HG02798 (cell line): ENCODE data around the gene ADM.

Source experiments
- ATAC-seq: cut with Tn5 transposase; IDR thresholded peaks from one replicate; pipeline ENCODE4 v1.9.1; 2021; ENCODE audit warnings: mild to moderate bottlenecking; ENCODE audit not compliant: unreplicated experiment, poor library complexity

ADM gene

DNA sequence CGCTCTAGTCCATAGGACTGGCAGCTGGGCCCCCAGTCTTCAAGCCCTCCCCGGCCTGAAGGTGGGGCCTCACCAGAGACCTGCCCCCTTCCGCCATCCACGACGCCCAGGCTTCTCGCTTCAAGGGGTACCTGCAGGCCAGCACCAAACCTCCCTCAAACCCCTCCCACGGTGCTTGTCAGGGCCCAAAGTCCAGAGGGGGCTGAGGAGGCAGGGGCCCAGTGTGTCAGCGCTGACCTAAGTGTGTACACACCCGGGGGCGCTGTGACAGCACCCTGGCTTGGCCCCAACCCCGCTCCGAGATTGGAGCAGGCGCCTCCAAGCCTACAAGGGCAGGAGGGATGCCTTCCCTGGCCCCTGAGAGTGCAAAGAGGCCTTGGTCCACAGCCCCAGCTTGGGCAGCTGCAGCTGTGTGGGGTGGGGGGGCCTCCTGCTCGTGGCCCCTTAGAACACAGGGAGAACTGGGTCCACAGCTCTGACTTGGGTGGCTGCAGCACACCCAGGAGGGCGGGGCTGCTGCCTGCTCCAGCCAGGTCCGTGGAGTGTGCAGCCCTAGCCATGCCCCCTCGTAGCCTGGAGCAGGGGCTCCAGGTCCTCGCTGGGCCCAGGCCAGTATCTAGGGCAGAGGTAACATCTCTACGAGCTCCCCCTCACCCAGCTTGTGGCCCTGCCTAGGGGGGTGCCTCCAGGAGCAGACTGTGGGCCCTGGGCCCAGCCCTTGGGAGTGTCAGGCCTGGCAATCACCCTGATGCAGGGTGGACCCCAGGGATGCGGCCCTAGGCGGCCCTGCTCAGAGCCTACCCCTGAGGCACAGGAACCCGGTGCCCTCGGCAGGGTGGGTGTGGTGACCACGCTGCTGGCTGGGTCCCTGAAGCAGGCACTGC is 15.8 kb upstream of the ADM start:
- no peak for ATAC-seq

DNA sequence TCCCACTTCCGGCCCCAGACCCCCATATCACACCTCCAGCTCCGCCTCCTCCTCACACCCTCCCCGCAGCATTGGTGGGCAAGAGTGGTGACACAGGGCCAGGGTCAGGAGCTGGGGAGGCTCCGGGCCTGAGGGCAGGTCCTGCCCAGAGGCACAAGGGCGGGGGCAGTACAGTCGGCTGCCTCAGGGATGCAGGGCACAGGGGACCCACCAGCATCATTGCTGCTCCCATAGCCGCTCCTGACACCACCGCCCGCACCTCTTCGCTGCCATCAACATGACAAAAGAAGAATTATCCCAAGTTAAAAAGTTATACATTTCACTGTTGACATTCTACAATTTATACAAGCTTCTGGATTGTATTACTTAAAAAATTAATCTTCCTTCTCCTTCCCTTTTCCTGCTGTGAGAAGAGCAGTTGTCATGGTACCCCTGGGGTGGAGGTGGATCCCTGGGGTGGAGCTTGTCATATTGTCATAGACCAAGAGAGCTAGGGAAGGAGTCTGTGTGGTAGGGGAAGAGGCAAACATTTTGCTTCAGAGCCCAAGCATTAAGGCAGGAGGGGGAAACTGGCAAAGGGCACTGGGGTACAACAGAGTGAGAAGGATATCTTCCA is 15.0 kb upstream of the ADM start:
- ATAC-seq, result no peak

DNA sequence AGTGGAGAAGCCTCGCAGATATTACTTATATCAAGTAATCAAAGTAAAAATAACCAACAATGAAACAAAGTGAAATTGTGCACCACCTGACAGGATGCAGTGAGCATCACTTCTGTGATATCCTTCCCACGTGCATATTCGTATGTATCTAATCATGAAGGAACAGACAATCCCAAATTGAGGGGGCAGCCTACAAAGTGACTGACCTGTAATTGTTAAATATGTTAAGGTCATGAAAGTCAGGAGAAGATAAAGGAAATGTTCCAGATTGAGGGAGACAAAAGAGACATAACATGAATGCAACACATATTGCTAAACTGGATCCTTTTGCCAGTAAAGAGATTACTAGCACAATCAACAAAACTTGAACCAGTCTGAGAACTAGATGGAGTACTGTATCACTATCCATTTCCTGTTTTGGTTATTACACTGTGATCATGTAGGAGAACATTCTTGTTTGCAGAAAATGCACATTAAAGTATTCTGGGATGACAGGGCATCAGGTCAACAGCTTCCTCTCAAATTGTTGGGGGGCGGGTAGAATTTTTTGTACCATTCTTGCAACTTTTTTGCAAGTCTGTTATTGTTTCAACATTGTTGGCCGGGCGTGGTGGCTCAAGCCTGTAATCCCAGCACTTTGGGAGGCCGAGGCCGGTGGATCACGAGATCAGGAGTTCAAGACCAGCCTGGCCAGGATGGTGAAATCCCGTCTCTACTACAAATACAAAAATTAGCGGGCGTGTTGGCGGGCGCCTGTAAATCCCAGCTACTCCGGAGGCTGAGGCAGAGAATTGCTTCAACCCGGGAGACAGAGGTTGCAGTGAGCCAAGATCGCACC is 12.9 kb upstream of the ADM start:
- ATAC-seq, result no peak

DNA sequence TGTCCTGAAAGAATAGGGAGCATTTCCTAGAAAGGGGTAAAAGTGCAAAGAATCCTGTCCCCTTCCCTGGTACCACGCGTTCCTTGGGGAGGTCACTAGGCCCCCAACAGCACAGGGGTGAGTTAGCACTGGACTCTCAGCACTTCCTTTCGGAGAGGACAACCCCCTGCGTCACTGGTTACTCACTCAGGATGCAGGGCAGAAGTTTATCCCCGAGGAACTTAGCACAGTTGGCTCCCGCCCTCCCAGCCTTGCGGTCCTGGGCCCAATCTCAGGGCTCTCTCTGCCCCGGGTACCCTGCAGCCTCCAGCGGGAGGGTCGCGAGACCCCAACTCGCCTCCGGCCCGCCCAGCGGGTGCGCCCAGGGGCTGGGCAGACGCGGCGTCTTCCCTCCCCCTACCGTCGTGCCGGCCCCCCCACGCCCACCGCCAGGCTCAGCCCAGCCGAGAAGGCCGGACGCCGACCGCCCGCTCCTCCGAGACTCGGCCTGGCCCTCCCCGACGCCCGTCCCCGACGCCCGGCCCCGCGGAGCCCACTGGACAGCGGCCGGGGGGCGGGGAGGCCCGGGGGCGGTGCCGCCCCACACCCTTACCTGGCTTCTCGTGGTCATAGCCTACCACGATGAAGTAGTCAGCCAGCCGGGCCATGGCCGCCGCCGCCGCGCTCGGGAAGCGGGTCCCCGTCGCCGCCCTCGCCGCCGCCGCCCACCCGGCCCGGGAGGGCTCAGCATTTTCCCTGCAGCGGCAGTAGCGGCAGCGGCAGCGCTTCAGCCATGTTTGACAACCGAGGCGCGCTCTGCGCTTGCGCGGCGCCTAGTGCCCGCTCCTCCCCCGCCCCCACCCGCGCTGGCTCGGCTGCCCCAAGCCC is 11.2 kb upstream of the ADM start, which contains the start of gene SBF2:
Gene SBF2 (minus strand): TSS at position 797 of the 867 bp plus-strand sequence. CDS start 150 bp downstream, at position 647.
- ATAC-seq, result peak; percentile 56

DNA sequence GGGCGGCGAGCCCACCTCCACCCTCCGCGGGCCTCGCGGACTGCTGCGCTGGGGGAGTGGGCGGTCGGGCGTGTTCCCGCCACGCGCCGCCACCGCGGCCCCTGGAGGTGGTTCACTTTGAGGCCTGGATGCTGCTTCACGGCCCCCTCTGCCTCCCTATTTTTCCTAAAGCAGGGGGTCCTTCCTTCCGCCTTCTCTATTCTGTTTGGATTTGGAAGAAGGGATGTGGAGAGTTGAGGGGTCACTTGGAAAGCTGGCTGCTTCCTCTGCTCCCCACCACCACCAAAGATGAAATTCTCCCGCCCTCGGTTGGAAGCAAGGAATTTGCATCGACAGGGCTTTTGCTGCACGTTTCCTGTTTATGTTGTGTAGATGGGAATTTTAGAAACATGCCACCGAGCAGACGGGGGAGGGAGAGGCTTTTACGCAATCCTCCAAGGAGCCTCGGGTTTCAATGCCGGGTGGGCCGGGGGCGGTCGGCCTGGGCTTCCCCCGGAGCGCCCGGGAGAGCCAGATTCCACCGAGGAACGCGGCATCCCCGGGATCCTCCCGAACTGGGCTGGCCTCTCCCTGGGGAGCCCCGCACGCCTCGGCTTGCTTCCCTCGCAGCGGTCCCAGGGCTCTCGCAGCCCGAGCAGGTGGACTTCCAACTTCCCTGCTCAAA is 10.5 kb upstream of the ADM start:
- ATAC-seq, result no peak

DNA sequence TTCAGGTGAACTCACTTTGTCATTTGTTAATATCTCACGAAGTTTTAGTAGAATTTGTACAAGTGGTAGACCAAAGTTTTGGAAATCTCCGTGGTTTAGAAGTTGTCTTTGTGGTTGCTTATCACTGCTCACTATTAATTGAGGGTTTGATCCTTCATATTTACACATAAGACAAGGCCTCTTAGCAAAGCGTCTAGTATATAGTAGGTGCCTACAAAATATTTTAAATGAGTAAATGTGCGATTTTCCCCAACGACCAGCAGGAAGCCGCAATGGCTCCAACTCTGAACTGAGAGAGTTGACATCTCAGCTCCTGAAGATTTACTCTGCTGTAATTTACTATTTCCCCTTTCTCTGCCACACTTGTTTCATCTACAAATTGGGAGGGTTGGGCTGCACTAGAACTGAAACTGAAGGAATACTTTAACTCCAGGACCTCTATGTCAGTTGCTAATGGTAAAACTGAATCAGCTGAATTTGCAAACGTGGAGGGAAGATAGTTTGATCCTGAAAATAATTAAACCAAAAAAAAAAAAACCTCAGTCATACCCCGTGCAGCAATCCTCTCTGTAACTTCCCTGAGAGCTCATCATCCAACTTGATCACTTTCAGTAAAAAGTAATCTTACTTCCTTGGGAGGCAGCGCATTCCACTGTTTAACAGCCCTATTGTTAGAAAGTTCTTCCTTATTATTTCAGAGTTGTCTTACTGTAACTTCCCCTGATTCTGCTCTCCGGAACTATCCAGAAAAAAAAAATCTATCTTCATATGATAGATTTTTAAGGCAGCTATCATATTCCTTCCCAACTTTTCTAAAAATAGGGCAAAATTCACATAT is 9.6 kb upstream of the ADM start:
- no peak for ATAC-seq

DNA sequence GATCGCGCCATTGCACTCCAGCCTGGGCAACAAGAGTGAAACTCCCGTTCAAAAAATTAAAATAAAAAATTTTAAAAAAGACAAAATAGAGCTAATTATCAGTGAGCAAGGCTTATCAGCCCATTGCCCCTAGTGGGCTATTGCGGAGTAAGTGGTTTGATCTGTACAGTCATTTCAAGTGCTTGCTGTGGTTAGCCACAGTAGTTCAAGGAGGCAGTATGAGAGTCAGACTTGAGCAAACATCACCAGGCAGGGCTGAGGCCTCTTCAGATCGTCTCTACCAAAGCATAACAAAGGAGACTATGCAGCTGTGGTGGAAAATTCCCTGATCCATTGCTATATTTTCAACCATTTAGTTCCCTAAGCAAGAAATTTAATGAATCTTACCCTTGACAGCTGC is 6.5 kb upstream of the ADM start:
- ATAC-seq, result peak; percentile 89

DNA sequence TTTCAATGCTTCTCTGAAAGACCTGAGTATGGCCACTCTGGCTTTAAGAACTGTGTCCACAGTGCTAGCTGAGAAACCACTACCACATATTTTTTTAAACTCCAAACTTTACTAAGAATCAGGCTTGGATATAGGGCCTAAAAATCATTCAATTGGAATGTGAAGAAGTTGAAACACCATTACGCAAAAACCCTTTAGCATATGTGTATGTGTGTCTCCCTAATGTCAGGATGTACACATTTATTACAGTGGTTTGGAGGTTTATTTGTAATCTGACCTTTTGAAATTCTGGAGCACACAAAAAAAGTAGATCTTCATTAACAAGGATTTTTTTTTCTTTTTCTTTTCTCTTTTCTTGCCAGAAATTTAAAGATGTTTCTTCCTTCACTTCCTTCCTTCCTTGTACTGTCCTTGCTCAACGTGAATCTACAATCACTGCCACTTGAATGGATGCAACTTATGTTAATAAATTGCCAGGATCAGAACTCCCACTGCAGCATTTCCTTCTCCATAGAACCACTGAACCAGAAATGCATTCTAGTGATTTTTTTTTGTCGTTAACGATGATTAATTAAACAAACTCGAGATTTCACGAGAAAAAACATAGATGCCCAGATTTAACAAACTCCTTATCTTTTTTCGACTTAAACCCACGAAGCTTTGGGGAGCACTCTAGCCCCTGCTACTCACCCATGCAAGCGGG is 3.1 kb upstream of the ADM start:
- no peak for ATAC-seq

DNA sequence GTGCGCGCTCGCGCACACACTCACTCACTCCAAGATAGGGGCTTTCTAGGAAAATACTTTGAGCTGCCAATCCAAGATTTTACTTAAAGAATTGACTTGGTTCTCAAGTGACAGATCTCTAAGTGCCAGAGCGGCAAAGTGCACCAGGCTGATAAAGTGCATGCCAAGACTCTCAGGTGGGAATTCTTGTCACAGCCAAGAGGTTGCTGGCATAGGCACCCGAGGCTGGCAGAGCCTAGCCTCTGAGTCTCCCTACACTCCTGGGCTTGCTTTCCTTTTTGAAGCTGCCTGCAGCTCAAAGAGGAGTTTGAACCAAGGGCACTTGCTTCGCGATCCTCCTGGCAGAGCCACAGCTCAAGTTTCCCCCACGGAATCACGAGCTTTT is 2.5 kb upstream of the ADM start:
- ATAC-seq, result no peak

DNA sequence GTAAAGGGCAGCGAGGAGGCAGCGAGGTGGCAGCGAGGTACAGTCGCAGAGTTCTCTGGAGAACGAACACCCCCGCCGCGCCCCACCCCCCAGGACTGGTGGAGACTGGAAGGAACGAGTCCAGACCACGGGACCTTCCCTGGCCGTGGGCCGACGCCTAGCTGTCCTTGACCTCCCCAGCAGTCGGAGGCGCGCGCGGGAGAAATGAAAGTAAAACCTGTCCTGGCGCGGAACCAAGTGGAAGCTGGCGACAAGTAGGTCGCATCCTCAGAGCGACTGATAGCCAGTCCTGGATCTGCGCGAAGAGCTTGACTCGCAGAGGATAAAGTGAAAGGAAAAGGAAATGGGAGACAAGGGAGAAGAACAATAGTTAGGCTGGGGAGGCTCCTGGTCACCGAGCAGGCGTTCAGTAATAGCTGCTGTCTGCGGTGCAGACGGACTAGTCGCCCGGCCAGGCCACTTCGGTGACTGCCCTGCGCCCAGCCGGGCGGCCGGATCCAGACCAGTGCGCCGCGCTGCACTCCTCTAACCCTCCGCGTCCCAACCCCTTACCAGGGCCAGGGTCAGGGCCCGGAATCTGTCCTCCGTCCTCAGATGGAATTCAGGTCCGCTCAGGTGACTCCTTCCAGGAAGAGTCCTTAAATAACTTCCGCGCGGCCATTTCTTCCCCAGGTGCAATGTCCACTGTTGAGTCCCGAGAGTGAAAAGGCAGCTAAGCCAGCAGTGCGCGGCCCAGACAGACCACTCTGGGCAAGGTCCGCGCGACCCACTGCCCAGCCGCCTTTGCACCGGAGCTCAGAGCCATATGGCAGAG is 1.9 kb upstream of the ADM start:
- peak; percentile 22 for ATAC-seq

DNA sequence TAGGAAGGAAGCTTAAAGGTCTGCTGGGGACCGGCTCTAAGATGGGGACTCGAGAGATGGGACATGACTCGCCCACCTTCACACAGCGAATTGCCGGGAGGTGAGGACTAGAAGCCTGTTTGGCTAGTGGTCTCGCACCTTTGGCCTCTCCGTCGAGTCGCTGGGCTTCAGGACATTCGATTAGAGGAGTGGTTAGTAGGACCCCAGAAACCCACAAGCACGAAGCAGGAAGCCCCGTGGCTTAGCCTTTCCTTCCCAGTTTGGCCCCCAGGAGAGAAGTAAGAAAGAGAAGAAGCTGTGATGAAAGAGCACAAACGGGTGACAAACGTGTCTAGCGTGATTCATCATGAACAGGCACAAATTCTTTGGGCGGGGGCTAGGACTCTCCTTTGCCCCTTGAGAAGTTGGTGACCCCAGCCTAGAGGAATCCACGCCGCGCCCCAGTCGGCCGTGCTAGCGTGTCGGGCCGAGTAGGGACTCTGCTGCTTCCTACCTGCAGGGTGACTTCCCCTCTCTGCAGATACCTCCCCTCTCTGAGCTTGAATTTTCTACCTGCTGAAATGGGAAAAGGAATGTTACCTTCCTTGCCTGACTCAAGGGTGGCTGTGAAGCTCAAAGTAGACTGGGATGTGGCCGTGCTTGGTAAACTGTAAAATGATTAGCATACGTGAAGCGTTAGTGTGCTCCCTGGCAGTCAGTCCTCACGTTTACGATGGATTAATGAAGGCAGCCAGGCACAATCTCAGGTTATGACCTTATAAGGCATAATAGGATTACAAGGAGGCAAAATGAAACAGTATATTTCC is 1.1 kb upstream of the ADM start:
- ATAC-seq, result no peak

DNA sequence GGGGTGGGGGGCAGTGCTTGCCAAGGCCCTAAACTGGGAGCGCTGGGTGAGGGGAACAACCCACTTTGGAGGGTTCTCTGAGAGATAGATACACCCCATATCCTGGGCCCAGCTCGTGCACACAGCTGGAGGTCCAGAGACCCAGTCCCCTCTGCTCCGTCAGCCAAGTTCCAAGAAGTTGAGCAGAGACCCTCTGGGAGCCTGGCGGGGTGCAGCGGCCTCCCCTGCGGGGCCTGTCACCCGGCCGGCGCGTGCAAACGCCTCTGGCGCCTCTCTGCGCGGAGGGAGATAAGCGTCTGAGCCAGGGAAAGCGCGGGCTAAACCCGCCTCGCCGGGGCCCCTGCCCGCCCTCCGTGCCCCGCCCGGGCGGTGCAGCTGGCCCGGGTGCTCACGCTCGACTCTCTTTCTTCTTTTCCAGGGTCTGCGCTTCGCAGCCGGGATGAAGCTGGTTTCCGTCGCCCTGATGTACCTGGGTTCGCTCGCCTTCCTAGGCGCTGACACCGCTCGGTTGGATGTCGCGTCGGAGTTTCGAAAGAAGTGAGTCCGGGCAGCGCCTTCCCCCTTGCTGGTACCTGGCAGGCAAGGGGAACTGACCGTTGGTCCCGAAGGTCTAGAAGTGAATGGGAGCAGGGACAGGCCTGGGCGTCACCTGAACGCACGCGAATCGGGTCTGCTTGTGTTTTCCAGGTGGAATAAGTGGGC is 540 bp downstream of the ADM start:
- ATAC-seq, result no peak

DNA sequence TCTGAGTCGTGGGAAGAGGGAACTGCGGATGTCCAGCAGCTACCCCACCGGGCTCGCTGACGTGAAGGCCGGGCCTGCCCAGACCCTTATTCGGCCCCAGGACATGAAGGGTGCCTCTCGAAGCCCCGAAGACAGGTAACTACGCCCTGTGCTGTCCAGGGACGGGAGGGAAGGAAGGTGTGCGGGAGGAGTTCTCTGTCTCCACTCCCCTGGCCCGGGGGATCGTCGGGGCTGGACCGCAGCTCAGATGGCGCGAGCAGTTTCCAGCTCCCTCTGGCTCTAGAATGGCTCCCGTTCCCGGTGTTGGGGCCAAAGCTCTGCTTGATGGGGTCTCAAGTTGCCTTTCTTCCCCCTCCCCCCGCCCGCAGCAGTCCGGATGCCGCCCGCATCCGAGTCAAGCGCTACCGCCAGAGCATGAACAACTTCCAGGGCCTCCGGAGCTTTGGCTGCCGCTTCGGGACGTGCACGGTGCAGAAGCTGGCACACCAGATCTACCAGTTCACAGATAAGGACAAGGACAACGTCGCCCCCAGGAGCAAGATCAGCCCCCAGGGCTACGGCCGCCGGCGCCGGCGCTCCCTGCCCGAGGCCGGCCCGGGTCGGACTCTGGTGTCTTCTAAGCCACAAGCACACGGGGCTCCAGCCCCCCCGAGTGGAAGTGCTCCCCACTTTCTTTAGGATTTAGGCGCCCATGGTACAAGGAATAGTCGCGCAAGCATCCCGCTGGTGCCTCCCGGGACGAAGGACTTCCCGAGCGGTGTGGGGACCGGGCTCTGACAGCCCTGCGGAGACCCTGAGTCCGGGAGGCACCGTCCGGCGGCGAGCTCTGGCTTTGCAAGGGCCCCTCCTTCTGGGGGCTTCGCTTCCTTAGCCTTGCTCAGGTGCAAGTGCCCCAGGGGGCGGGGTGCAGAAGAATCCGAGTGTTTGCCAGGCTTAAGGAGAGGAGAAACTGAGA is 1.4 kb downstream of the ADM start:
- ATAC-seq, result no peak

DNA sequence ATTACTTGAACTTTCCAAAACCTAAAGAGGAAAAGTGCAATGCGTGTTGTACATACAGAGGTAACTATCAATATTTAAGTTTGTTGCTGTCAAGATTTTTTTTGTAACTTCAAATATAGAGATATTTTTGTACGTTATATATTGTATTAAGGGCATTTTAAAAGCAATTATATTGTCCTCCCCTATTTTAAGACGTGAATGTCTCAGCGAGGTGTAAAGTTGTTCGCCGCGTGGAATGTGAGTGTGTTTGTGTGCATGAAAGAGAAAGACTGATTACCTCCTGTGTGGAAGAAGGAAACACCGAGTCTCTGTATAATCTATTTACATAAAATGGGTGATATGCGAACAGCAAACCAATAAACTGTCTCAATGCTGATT is 2.1 kb downstream of the ADM start:
- ATAC-seq, result no peak
